ENCODE results near the gene DPEP2NB.
"Not testable (repeated sequence)": the region's sequence is repeated elsewhere in the genome, so short reads cannot be mapped to it uniquely, and the experiment has no call there.

DPEP2NB gene, protein sequence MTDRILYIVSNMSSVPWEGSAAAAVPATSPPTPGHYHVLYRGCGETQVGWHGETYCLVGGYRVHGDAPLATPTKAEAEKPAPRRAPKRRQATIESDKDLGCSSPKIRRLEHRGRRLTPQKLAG

DNA sequence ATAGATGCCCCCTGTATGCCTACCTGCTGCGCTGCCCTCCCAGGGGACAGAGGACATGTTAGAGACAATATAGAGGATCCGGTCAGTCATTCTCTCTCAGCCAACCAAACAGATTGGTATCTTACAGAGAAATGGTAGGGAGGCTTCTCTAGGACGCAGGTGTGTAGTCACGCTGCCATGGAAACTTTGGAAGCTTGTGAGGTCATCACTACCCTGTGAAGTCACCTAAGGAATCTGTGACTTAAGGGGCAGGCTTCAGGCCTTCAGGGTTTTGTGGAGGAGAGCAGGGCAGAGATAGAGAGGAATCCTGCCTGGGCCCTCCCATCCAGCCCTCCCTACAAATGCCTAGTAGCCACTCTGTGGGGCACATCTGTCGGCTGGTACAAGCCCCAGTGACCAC lies at the start of gene DPEP2NB:
DPEP2NB (minus strand) TSS at position 231 of the 400 bp plus-strand sequence; CDS start at position 90, 141 bp downstream.
- DNase-seq, result no peak

DNA sequence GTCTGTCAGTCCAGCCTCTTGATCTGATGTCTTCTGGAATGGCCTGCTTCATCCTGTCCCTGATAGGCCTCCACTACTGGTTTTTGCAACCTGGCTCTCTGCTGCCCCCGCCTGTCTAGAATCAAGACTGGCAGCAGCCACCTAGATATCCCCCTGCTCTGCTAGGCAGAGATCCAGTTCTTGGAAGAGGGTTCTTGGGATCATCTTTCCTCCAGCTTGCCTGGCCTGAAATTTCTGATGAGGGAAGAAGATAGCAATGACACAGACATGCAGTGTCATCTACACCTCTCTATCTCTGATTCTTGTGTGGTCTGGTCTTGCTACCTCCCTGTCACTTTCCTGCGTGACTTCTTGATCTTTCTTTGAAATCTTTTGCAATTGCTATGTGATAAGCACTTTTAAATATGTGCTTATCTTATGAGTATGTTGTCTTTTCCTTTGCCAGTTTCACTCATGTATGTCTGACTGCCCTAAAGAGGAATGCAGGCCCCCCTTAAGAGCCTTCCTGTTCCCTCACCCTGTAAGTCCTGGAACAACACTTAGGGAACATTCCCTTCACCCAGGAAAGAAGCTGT lies 49.2 kb upstream of the DPEP2NB start:
- peak; percentile 63 to 67 for DNase-seq

DNA sequence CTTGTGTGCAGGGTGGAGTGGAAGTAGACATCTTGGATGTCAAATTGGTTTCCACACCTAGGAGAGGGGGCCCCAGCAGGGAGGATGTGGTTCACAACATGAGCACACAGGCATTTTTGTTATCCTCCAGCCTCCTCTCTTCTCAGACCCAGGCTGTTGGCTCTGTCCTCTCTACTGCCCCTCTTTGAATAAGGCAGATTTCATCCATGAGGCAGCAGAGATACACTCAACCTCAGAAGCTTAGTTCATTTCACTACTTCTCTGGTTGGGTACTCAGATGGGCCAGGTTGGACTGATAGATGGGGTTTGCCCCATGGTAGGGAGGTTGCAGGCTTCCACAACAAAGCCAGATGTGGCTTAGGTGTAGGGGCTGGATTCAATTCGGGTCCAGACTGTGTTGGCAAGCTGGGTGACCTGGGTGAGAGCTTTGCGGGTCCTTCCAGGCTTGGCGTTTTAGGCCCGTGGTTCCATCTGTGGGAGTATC lies 47.2 kb upstream of the DPEP2NB start:
- DNase-seq, result no peak

DNA sequence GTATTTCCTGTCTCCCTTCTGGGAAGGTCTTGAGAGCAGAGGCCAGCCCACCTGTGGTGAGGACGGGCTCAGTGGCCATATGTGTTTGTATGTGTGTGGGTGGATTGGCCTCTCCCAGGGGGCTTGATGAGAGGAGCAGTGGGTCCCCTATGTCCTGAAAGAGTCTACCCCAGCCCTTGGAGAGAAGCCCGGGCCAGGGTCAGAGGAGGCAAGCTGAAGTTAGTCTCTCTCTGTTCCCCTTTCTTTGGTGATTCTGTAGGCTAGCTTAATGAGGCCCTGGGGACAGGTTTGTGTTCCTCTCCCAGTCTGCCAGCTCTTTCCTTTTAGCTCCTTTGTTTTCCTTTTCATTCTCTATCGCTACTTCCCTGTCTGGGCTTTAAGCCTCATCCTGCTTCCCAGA lies 45.7 kb upstream of the DPEP2NB start:
- no peak for DNase-seq

DNA sequence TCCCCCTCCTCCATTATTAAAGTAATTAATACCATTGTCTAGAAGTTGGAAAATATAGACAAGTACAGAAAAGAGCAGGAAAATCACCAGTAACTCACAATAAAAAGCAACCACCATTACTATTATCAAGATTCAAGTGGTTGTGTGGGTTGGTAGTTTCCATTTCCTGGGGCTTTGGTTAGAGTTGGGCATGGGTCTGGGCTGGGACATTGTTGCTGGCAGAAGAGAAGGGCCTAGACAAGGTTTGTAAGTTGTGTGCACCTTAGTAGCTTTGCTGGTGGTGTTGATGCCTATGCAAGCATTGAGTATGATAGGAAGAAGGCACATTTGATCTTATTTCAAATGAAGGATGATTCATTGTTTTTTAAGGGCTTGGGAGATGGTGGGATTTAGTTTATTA lies 44.1 kb upstream of the DPEP2NB start:
- DNase-seq, result no peak

DNA sequence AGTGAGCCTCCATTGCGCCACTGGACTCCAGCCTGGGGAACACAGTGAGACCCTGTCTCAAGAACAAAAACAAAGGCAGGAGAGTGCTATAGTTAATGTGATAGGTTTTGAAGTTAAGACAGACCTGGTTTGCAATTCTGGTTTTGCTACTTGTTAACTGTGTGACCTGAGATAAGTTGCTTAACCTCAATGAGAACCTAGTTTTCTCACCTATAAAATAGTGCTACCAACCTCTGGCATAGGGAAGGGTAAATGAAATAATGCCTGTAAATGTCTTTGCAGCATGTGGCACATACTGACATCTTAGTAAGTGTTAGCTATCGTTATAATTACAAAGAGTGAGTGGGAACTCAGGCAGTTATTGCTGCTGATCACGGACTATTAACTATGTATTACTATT lies 39.7 kb upstream of the DPEP2NB start:
- DNase-seq, result no peak

DNA sequence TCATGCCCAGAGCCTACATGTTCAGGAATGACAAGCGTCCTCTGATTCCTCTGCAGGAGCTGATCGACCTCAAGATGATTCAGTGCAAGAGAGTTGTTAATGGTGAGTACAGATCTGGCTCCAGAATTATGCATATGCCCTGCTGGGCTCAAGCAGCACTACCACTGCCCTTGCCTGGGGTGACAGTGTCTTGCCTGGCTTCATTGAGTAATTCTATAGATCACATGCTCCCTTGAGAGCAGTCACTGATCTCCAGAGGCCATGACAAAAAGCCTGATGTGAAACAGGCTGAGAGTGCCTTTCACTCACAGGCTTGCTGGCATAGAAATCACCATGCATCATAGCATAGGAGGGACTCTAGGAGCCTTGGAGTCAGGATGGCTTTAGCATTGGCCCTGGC lies 33.7 kb upstream of the DPEP2NB start:
- DNase-seq, result peak in 1 of 2 experiments; percentile 9

DNA sequence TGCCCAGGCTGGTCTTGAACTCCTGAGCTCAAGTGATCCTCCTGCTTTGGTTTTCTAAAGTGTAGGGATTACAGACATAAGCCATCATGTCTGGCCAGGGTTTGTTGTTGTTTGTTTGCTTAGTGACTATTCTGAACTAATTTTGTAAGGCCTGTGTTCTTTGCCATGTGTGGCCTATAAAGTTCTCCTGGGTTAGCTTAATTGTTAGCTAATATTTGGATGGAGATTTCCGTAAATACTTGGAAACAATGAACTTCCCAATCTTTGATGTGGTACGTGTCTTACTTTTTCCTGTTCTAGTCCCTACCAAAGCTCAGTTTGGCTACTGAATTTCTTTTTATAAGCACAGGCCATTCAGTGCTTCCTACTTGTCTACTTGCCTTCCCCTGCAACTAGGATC lies 32.3 kb upstream of the DPEP2NB start:
- no peak for DNase-seq

DNA sequence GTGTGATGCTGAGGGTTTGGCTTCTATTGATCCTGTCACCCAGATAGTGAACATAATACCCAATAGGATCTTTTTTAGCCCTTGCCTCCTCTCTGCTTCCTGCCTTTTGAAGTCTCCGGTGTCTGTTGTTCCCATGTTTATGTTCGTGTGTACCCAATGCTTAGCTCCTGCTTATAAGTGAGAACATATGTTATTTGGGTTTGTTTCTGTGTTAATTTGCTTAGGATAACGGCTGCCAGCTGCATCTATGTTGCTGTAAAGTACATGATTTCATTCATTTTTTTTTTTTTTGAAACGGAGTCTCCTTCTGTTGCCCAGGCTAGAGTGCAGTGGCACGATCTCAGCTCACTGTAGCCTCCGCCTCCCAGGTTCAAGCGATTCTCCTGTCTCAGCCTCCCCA lies 30.4 kb upstream of the DPEP2NB start:
- no peak for DNase-seq

DNA sequence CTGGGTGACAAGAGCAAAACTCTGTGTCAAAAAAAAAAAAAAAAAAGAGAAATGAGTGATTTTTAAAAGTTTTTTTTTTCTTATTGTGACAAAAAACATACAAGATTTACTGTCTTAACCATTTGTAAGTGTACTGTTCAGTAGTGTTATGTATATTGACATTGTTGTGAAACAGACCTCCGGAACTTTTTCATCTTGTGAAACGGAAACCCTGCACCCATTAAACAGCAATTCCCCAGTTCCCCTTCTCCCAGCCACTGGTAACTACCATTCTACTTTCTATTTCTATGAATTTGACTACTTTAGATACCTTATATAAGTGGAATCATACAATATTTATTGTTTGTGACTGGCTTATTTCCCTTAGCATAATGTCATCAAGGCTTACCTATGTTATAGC lies 26.1 kb upstream of the DPEP2NB start:
- DNase-seq, result no peak

DNA sequence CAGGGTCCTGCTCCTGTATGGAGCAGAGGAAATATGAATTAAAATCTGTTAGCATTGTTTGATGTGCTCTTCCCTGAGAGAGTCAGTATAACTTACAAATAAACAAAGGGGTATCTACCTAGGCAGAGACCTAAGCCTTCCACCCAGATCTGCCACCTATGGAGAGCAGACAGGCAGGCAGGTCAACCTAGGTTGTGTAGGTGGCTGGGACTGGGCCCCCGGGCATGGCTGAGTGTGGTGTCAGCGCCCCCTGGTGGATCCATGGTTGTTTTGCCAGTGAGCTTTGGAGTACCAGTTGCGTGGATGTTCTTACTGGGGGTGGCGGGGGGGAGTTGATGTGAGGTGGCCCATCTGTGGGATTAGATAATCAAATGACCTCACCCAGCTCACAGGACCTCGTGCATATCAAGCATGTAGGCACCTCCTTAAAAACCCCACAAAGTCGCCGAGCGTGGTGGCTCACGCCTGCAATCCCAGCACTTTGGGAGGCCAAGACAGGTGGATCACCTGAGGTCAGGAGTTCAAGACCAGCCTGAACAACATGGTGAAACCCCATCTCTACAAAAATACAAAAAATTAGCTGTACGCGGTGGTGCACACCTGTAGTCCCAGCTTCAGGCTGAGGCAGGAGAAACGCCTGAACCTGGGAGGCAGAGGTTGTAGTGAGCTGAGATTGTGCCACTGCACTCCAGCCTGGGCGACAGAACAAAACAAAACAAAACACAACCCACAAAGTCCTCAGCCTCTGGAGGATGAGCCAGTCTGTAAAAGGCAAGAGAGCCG lies 25.0 kb upstream of the DPEP2NB start:
- peak; percentile 38 to 62 for DNase-seq

DNA sequence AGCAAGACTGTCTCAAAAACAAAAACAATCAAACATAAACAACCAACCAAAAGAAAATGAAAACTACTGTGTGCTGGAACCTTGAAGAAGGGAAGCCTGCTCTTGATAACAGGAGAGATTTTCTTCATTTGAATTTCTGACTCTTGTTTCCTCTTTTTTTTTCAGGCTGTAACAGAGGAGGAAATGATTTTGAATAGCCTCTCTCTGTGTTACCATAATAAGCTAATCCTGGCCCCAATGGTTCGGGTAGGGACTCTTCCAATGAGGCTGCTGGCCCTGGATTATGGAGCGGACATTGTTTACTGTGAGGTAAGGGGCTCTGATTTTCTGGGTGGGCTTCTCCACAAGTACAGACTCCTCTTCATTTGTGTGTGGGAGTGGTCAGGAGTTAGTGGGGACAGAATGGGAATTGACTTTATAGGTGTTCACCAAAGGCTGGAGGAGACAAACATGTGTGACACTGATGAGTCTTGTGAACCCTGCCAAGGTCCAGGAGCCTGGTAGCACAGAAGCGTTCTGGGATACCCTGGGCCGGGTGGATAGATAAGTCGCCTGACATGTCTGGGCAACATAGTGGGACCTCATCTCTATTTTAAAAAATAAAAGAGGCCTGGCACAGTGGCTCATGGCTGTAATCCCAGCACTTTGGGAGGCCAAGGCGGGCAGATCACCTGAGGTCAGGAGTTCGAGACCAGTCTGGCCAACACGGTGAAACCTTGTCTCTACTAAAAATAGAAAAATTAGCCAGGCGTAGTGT lies 22.3 kb upstream of the DPEP2NB start:
- peak; percentile 3 to 8 for DNase-seq

DNA sequence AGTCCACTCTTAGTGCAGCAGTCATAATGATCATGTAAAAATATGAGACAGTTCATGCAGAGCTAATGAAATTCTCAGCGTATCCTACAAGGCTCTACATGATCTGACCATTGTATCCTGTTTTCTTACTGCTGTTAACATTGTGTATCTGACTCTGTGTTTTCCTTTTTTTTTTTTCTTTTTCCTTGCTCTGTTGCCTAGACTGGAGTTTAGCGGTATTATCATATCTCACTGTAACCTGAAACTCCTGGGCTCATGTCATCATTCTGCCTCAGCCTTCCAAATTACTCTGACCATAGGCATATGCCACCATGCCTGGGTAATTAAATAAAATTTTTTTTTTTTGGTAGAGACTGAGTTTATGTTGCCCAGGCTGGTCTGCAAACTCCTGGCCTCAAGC lies 19.5 kb upstream of the DPEP2NB start:
- no peak for DNase-seq

DNA sequence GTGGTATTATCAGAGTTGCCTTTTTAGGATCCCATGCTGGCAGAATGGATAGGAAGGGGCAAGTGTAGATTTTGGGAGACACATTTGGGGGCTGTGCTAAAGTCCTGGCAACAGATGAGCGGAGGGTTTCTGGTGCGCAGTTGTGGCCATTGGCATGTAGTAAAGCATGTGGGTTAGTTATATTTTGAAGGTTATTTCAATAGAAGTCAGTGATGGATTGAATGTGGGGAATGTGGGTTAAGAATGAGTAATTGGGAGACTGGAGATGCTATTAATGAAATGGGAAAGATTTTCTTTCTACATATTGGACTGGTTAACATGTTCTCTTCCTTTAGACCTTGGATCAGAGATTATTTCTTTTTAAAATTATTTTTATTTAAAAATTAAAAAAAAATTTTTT lies 17.4 kb upstream of the DPEP2NB start:
- no peak for DNase-seq

DNA sequence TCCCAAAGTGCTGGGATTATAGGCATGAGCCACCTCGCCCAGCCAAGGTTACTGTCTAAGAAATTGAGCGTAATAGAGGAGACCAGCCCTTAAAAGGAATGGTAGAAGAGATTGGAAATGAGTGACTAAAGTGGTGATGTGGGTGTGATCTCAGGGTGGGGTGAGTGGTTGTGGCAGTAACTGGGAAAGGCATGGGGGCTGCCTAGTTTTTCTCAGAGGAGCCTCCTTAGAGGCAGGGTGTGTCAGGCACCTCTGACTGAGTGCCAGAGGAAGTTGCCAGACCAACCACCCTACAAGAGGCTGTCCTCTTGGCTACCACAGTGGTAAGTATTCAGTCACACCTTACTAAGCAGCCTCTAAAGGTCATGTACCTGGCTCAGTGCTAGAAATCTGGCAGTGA lies 16.2 kb upstream of the DPEP2NB start:
- no peak for DNase-seq

DNA sequence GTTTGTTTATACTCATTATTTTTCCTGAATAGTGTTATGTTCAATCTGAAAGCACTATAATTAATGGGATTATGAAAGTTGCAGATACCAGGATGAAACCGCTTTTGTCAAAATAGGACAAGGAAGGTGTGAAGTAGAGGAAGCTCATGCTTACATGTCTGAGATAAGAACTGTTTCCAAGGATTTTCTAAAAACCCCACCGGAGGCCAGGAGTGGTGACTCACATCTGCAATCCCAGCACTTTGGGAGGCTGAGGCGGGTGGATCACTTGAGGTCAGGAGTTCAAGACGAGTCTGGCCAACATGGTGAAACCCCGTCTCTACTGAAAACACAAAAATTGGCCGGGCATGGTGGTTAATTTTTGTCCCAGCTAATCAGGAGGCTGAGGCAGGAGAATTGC lies 14.4 kb upstream of the DPEP2NB start:
- DNase-seq, result not testable (repeated sequence)

DNA sequence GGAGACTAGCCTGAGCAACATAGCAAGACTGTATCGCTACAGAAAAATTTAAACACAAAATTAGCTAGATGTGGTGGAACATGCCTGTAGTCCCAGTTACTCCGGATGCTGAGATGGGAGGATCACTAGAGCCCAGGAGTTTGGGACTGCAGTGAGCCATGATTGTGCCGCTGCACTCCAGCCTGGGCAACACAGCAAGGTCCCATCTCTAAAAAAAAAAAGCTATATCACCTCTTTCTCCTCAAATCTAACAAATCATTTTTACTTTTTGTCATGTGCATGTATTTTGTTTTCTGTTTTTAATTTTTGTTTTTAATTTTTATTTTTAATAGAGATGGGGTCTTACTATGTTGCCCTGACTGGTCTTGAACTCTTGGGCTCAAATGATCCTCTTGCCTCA lies 13.3 kb upstream of the DPEP2NB start:
- DNase-seq, result no peak

DNA sequence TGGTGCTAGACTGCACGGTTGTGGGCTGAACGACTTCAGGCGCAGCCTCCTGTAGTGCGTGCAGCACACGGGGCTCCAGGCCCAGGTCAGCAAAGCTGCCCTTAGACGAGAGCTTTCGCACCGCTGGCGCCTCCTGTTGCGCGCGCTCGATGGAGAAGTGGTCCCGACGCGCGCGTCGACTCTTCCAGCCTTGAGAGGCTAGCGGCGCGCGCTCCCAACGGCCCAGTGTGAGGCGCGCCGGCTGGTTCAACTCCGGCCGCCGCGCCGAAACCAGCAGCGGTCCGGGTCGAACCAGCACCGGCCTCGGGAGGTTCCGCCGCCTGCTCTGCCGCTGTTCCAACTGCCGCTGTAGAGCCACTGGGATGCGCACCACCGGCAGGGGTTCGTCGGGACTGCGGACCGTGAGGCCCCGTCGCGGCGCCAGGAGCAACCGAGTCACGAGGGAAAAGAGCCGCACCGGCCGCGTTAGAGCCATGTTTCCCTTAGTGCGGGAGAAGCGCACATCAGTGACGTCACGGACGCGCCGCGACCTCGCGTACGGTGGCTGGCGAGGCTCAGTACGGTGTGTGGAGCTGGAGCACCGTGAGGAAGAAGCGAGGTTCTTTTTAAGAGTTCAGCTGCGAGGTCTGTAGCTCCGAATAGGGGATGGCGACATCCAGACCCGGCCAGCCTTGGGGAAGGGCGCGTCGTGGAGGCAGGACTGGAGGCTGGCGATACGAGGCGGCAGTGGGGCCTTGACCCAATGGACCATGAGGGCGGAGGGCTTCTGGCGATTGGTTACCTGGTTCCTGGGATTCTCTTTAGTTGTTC lies 7.2 kb upstream of the DPEP2NB start, which contains the start of the genes DDX28 and DUS2:
DDX28 (minus strand) TSS at position 505 of the 810 bp plus-strand sequence; CDS start at position 475, 30 bp downstream.
DUS2 (plus strand) TSS at position 557 of the 810 bp plus-strand sequence. CDS start 14,740 bp downstream, outside the sequence.
- peak; percentile 58 to 72 for DNase-seq

DNA sequence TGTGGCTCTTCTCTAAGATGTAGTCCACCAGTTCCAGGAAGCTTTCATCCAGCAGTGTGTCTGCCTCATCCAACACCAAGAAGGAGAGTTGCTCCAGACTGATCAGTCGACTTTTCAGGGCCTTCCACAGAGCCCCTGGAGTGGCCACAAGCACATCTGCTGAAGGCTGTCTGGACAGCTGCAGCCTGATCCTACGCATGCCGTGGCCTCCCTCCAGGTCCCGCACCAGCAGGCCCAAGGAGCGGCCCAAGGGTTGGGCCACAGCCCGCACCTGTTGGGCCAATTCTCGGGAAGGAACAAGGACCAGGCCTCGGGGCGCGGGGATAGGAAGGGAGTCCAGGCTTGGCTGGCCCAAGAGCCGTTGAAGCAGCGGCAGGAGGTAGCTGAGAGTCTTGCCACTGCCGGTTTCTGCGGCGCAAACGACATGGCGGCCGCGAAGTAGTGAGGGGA lies 6.6 kb upstream of the DPEP2NB start:
- DNase-seq, result no peak

DNA sequence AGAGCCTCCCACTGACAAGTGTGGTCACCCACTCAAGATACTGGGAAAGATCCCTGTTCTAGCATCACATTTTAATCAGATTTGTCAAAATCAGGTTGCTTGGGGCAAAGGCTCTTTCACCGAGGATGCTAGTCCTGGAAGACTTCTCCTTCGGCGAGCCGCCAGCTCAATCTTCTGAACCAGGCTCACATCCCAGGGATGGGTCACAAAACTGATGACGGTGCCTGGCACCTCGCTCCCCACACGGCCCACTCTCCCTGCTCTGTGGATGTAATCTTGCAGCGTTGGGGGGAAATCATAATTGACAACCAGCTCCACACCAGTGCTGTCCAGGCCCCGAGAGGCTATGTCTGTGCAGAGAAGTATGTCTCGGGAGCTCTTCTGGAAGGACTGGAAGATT lies 5.8 kb upstream of the DPEP2NB start:
- no peak for DNase-seq

DNA sequence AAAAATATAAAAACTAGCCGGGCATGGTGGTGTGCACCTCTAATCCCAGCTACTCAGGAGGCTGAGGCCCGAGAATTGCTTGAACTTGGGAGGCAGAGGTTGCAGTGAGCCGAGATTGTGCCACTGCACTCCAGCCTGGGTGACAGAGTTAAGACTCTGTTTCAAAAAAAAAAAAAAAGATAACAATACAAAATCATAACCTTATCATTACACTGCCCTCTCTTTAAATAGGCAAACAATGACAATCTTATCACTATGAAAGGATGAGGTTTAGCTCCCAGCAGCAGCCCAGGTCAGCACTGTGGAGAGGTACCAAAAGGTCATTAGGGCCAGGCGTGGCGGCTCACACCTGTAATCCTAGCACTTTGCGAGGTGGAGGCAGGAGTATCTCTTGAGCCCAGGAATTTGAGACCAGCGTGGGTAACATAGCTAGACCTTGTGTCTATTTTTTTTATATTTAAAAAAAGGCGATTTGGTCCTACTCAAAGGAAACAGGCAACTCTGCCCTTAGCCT lies 3.5 kb upstream of the DPEP2NB start:
- DNase-seq, result no peak

DNA sequence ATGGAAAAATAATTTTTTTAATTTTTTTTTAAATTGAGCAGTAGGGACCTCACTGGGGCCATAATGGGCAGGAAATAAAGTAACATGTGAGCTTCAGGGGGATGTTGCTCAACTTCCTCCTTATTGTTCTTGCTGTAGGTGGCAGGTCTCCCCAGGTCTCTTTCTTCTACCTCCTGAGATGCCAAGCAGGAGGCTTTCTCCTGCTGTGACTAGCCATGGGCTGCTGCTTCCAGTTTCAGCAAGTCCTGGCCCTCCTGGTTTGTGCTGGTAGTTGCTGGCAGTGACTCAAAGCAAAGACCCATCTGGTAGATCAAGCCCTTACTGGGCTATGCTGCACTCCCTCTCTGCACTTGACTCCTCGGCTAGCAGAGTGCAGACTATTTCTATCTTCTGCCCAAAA lies 2.3 kb downstream of the DPEP2NB start:
- DNase-seq, result peak; percentile 60 to 75
